GM12878 (cell line): ENCODE results near the gene PAPOLA.

Experiments used
- ESRRA ChIP-seq: IDR thresholded peaks from 2 replicates; pipeline ENCODE4 v1.6.1; 2012; ENCODE audit warnings: mild to moderate bottlenecking, low read length, improper control_type of control experiment
- TF ChIP-seq, protein P1 (sequence below): fragments of 150-350 bp; IDR thresholded peaks from 2 replicates; pipeline ENCODE4 v1.6.1; 2014; ENCODE audit warnings: mild to moderate bottlenecking, low read depth, low read length

- TF ChIP-seq ESRRA, result no peak
- TF ChIP-seq, protein P1, sequence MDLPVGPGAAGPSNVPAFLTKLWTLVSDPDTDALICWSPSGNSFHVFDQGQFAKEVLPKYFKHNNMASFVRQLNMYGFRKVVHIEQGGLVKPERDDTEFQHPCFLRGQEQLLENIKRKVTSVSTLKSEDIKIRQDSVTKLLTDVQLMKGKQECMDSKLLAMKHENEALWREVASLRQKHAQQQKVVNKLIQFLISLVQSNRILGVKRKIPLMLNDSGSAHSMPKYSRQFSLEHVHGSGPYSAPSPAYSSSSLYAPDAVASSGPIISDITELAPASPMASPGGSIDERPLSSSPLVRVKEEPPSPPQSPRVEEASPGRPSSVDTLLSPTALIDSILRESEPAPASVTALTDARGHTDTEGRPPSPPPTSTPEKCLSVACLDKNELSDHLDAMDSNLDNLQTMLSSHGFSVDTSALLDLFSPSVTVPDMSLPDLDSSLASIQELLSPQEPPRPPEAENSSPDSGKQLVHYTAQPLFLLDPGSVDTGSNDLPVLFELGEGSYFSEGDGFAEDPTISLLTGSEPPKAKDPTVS, result no peak
These were observed 62.2 kb downstream of the PAPOLA start for GRCh38 chr14:96564389-96564788.
